H1 (cell line): ENCODE measurements around the gene SOX6. TPM values are rescaled to one million over a fixed set of nuclear protein-coding genes. Genes with fewer than 3 reads are reported as not detected.

Experiments used
- CTCF ChIA-PET: fragments of 300-600 bp; sonication (Branson Sonifier 250); formaldehyde crosslinking; loops from one replicate; lab custom pipeline; 2021; ENCODE audit not compliant: partially characterized antibody; lab: Charles Lee
- POLR2A ChIA-PET: fragments of 300-600 bp; sonication (Branson Sonifier 250); formaldehyde crosslinking; loops from one replicate; lab custom pipeline; 2021; ENCODE audit warnings: inconsistent platforms; ENCODE audit not compliant: partially characterized antibody; lab: Charles Lee
- DNase-seq, 2 experiments: peaks; one replicate each; pipeline versions ENCODE4 v3.0.0 to v3.0.0-alpha.2; 2010 to 2022; ENCODE audit warnings: low spot score in 2 of 2, low read depth in 1 of 2, mixed read lengths in 1 of 2
- FAIRE-seq: peaks from 2 replicates; lab custom pipeline; 2011; peaks lifted over from hg19 to GRCh38; lab: Jason Lieb, UNC
- H2AFZ ChIP-seq: 2 replicates; pipeline ENCODE4 v1.8.1; 2012; ENCODE audit warnings: low read length, inconsistent platforms
- H2AK5ac ChIP-seq: 2 replicates; pipeline ENCODE4 v1.6.1; 2013; ENCODE audit warnings: low read depth, low read length
- H2BK120ac ChIP-seq: replicated peaks from 2 replicates; pipeline ENCODE3; 2013; ENCODE audit warnings: low read depth, low read length, inconsistent platforms
- H2BK12ac ChIP-seq: 2 replicates; pipeline ENCODE4 v1.6.1; 2013; ENCODE audit warnings: low read depth, low read length
- H2BK15ac ChIP-seq: 2 replicates; pipeline ENCODE4 v1.6.1; 2013; ENCODE audit warnings: low read length
- H2BK20ac ChIP-seq: 2 replicates; pipeline ENCODE4 v1.6.1; 2013; ENCODE audit warnings: low read length
- H2BK5ac ChIP-seq: 2 replicates; pipeline ENCODE4 v1.6.1; 2013; ENCODE audit warnings: low read depth, low read length
- H3K14ac ChIP-seq: 2 replicates; pipeline ENCODE4 v1.6.1; 2013; ENCODE audit warnings: inconsistent platforms; ENCODE audit not compliant: insufficient read length
- H3K18ac ChIP-seq: 2 replicates; pipeline ENCODE4 v1.6.1; 2013; ENCODE audit warnings: low read length; ENCODE audit errors: extremely low read depth
- H3K23ac ChIP-seq: 2 replicates; pipeline ENCODE4 v1.6.1; 2013; ENCODE audit warnings: inconsistent platforms; ENCODE audit not compliant: insufficient read length
- H3K23me2 ChIP-seq: 2 replicates; pipeline ENCODE4 v1.6.1; 2013; ENCODE audit warnings: low read depth, low read length
- H3K27ac ChIP-seq: 2 replicates; pipeline ENCODE4 v1.6.1; 2011; ENCODE audit warnings: low read depth, low read length, inconsistent platforms
- H3K27me3 ChIP-seq, 4 experiments: replicated peaks in 1 of 4; 1 replicate in 1 of 4; 2 replicates in 3 of 4; pipeline versions ENCODE4 v1.6.1 to v1.8.1; 2011 to 2013; ENCODE audit warnings: low read length in 3 of 4, mild to moderate bottlenecking in 3 of 4, inconsistent platforms in 2 of 4, mixed read lengths in 2 of 4, moderate library complexity in 1 of 4; ENCODE audit not compliant: control insufficient read depth in 3 of 4, insufficient read depth in 3 of 4; ENCODE audit errors: extremely low read depth in 1 of 4
- H3K36me3 ChIP-seq, 4 experiments: 2 replicates each; pipeline versions ENCODE4 v1.6.1 to v1.8.1; 2011 to 2013; ENCODE audit warnings: mild to moderate bottlenecking in 4 of 4, low read length in 3 of 4, moderate library complexity in 2 of 4, control low read depth in 1 of 4, inconsistent platforms in 1 of 4; ENCODE audit not compliant: insufficient read depth in 4 of 4, control insufficient read depth in 2 of 4
- H3K4ac ChIP-seq: replicated peaks from 2 replicates; pipeline ENCODE3; 2013; ENCODE audit warnings: low read length, low read depth, mixed read lengths, inconsistent platforms; ENCODE audit not compliant: insufficient read length
- H3K4me1 ChIP-seq, 4 experiments: replicated peaks in 1 of 4; 1 replicate in 1 of 4; 2 replicates in 3 of 4; pipeline versions ENCODE4 v1.6.1 to v1.8.1; 2011 to 2013; ENCODE audit warnings: low read length in 3 of 4, inconsistent platforms in 2 of 4, mixed read lengths in 1 of 4; ENCODE audit not compliant: insufficient read depth in 4 of 4, control insufficient read depth in 3 of 4
- H3K4me2 ChIP-seq, 2 experiments: 2 replicates each; pipeline versions ENCODE4 v1.6.1 to v1.8.1; 2011 to 2013; ENCODE audit warnings: low read depth in 2 of 2, low read length in 2 of 2, control low read depth in 1 of 2, inconsistent platforms in 1 of 2, mild to moderate bottlenecking in 1 of 2; ENCODE audit not compliant: insufficient read depth in 1 of 2
- H3K4me3 ChIP-seq, 4 experiments: fragments of 200-600, 300-600 bp in 1 of 4; sonication (generic), shearing (Covaris generic), sonication (Bioruptor Twin) in 1 of 4; 2 replicates each; pipeline versions ENCODE4 v1.5.1 to v1.8.1; 2011 to 2016; ENCODE audit warnings: low read length in 4 of 4, low read depth in 3 of 4, control low read depth in 2 of 4, inconsistent platforms in 2 of 4, mild to moderate bottlenecking in 2 of 4, mixed read lengths in 1 of 4, moderate library complexity in 1 of 4; ENCODE audit not compliant: insufficient read depth in 2 of 4; ENCODE audit errors: extremely low read depth in 1 of 4
- H3K56ac ChIP-seq: replicated peaks from 2 replicates; pipeline ENCODE3; 2013; ENCODE audit warnings: low read depth, mild to moderate bottlenecking, mixed read lengths, low read length, inconsistent platforms; ENCODE audit not compliant: insufficient read length
- H3K79me1 ChIP-seq: 2 replicates; pipeline ENCODE4 v1.6.1; 2013; ENCODE audit warnings: low read depth, low read length, control low read depth
- H3K79me2 ChIP-seq, 2 experiments: 2 replicates each; pipeline versions ENCODE4 v1.6.1 to v1.8.1; 2012 to 2013; ENCODE audit warnings: low read length in 2 of 2, mild to moderate bottlenecking in 2 of 2, inconsistent platforms in 1 of 2; ENCODE audit not compliant: insufficient read depth in 2 of 2, control insufficient read depth in 1 of 2
- H3K9ac ChIP-seq, 4 experiments: replicated peaks in 1 of 4; 1 replicate in 1 of 4; 2 replicates in 3 of 4; pipeline versions ENCODE4 v1.6.1 to v1.8.1; 2011 to 2013; ENCODE audit warnings: low read depth in 3 of 4, low read length in 3 of 4, control low read depth in 2 of 4, mild to moderate bottlenecking in 2 of 4, moderate library complexity in 2 of 4, inconsistent platforms in 1 of 4; ENCODE audit errors: extremely low read depth in 1 of 4
- H3K9me3 ChIP-seq, 2 experiments: 2 replicates each; pipeline versions ENCODE4 v1.6.1 to v1.8.1; 2012 to 2013; ENCODE audit warnings: mild to moderate bottlenecking in 2 of 2, moderate library complexity in 2 of 2, control low read depth in 1 of 2, inconsistent platforms in 1 of 2, low read depth in 1 of 2, low read length in 1 of 2, mixed read lengths in 1 of 2; ENCODE audit not compliant: insufficient read depth in 2 of 2
- H4K20me1 ChIP-seq, 2 experiments: replicated peaks in 1 of 2; 2 replicates each; pipeline versions ENCODE3 to v1.8.1; 2011 to 2013; ENCODE audit warnings: inconsistent platforms in 2 of 2, low read length in 2 of 2, mild to moderate bottlenecking in 1 of 2; ENCODE audit not compliant: insufficient read depth in 2 of 2, control insufficient read depth in 1 of 2
- H4K5ac ChIP-seq: 2 replicates; pipeline ENCODE4 v1.6.1; 2013; ENCODE audit warnings: low read length, low read depth, mixed read lengths, inconsistent platforms; ENCODE audit not compliant: insufficient read length
- H4K8ac ChIP-seq: 2 replicates; pipeline ENCODE4 v1.8.0; 2013; ENCODE audit warnings: mild to moderate bottlenecking, moderate library complexity, low read length, inconsistent platforms; ENCODE audit not compliant: insufficient read depth; ENCODE audit errors: extremely low read depth
- H4K91ac ChIP-seq: replicated peaks from 2 replicates; pipeline ENCODE3; 2013; ENCODE audit warnings: low read length, mixed read lengths, inconsistent platforms; ENCODE audit not compliant: insufficient read length
- GABPA ChIP-seq: IDR thresholded peaks from 2 replicates; pipeline ENCODE4 v1.6.1; 2011; ENCODE audit warnings: mild to moderate bottlenecking, low read length, moderate library complexity, borderline replicate concordance; ENCODE audit not compliant: insufficient read depth
- JUN ChIP-seq: IDR thresholded peaks from 2 replicates; pipeline ENCODE4 v1.6.1; 2011; ENCODE audit warnings: low read depth, mild to moderate bottlenecking, improper control_type of control experiment, low read length
- WGBS, 2 experiments: shearing (Covaris generic) in 1 of 2; methylation state at CpG; one replicate each; pipeline versions ENCODE4 v1.1.6 to v1.1.7; 2013 to 2015; ENCODE audit warnings: low lambda C conversion rate in 2 of 2, mixed read lengths in 2 of 2, inconsistent platforms in 1 of 2, low coverage in 1 of 2, missing lambda C conversion rate in 1 of 2; ENCODE audit not compliant: insufficient replicate concordance in 2 of 2, insufficient coverage in 1 of 2, insufficient read length in 1 of 2; ENCODE audit errors: extremely low coverage in 1 of 2, missing lambda C conversion rate in 1 of 2; 5-methylcytosine and 5-hydroxymethylcytosine counted together
- polyA plus RNA-seq, 7 experiments: library from polyadenylated mRNA; depleted of rRNA in 3 of 7; stranded (reverse) in 5 of 7; unstranded in 2 of 7; fragments of >200 nt in 5 of 7; fragments of 200-250 nt in 2 of 7; gene quantifications; 1 replicate in 5 of 7; 2 replicates in 1 of 7; 4 replicates in 1 of 7; pipeline versions ENCODE4 v1.2.1 to v1.2.3, GENCODE V29; 2011 to 2013; ENCODE audit warnings: missing spikeins in 2 of 7, mixed read lengths in 2 of 7
- total RNA-seq: library from RNA; stranded (reverse); fragmentation: NEBNext Ultra II Directional; extraction: Animal tissue kit (Norgen Biotek cat#: 25700); gene quantifications from 2 replicates; pipeline ENCODE4 v1.2.1, GENCODE V29; 2021

Gene SOX6
- total and polyA plus RNA-seq, 2 of the 8 experiments (the other 6 are each of a cell fraction or from before 2014, with no cell fraction given) = 0.09 TPM; not detected in 1

DNA sequence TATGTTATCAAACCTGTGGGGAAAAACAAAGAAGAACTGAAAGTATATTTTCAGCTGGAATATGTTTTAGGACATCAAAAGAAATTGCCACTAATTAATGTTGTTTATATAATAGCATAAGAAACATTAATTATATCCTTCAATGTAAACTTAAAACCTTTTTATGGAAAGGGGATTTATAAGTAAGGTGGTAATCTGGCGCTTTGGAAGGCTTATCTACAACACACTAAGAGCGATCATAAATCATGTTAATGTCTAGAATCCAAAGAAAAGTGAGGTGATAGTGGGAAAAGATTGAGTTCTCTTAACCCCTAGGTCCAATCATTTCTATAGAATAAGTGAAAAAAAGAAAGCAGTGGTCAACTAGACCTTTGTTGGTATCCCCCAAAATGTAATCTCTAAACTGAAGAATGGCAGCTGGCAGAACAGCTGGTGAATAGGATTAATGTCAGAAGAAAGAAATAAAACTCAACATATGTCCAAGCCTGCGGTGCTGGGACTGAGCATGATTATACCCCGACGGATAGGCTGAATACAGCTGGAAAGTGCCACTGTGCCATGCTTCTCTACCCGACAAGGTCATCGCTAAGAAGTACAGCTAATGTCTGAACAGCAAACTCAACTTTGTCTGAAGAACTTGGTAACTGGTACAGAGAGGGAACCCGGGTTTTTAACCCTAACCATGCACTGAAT lies 64.0 kb downstream of the SOX6 start:
- H2AFZ ChIP-seq = no peak overlapping the region
- no peaks in the 10 kb centered on the region for H3K23me2 ChIP-seq
- no peak overlapping the region for H3K4ac ChIP-seq
- no peaks in the 10 kb centered on the region for H3K9me3 ChIP-seq
- FAIRE-seq = no peak
- H3K9ac ChIP-seq = no peak overlapping the region
- H3K14ac ChIP-seq = no peak overlapping the region
- H3K4me1 ChIP-seq = peaks cover 0 to 2% (median 0%) of the 10 kb centered on the region in 4 experiments; a peak in 1 of 7 replicates
- no peak overlapping the region for H3K27ac ChIP-seq
- no peak overlapping the region for H4K8ac ChIP-seq
- no peak overlapping the region for H2BK12ac ChIP-seq
- POLR2A ChIA-PET = no interaction called here
- no peak overlapping the region for H2BK20ac ChIP-seq
- H4K91ac ChIP-seq = peak overlapping the region; percentile 38
- no peak overlapping the region for H3K18ac ChIP-seq
- H3K79me2 ChIP-seq = no peaks in the 10 kb centered on the region
- H3K79me1 ChIP-seq = no peaks in the 10 kb centered on the region
- no peak overlapping the region for H2BK120ac ChIP-seq
- no peak overlapping the region for H2AK5ac ChIP-seq
- 92% methylated on average over 8 of the region's 8 CpGs; no CpG with 5 or more reads in 1 of the 2 experiments for WGBS, 2 experiments
- H4K5ac ChIP-seq = no peak overlapping the region
- no peak overlapping the region for H2BK15ac ChIP-seq
- H3K36me3 ChIP-seq = no peaks in the 10 kb centered on the region
- no peak overlapping the region for H3K4me3 ChIP-seq
- H3K23ac ChIP-seq = no peak overlapping the region
- no peak overlapping the region for H3K56ac ChIP-seq
- H2BK5ac ChIP-seq = no peak overlapping the region
- H4K20me1 ChIP-seq = no peaks in the 10 kb centered on the region
- DNase-seq = no peak
- no peak overlapping the region for H3K4me2 ChIP-seq
- H3K27me3 ChIP-seq = no peaks in the 10 kb centered on the region
- CTCF ChIA-PET = no interaction called here
- TF ChIP-seq JUN = no peak
- TF ChIP-seq GABPA = no peak
